ENCODE results near the gene WWOX. TPM values are rescaled to one million over a fixed set of nuclear protein-coding genes. Genes with fewer than 3 reads are reported as not detected.

Gene WWOX
- total RNA-seq, 1 donor from 2014 or later, result 43.2 TPM

DNA sequence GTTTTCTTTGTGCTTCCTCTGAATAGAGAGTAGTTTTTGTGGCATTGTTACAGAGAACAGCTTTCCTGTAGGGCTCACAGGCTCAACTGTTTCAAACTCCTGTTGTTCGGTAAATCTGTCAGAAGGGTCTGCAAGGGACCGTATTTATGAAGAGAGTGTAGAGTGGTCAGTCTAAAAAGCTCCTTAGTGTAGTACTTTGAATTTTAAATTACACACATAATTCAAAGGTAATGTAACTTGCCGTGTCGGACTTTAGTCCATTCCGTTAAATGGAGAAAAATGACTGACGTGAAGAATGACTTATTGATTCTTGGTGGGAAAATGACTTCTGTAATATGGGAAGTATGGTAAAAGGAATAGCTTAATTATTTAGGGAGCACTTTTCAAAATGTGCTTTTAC, 190.9 kb downstream of the WWOX start:
- peaks cover 33% of the 10 kb centered on the region for H3K4me1 Mint-ChIP-seq (ENCODE audit: low read depth)
- H3K9me3 Mint-ChIP-seq (ENCODE audit: low read depth), result no peaks in the 10 kb centered on the region
- peak overlapping the region; percentile 40 for H3K27ac Mint-ChIP-seq
- peak overlapping the region; percentile 25 for H3K4me3 Mint-ChIP-seq (ENCODE audit: low read depth)
- no peak for DNase-seq (ENCODE audit: low spot score, unreplicated experiment)
- no peaks in the 10 kb centered on the region for H3K36me3 Mint-ChIP-seq (ENCODE audit: insufficient read depth)
- no peaks in the 10 kb centered on the region for H3K27me3 Mint-ChIP-seq
- TF ChIP-seq, protein P1, sequence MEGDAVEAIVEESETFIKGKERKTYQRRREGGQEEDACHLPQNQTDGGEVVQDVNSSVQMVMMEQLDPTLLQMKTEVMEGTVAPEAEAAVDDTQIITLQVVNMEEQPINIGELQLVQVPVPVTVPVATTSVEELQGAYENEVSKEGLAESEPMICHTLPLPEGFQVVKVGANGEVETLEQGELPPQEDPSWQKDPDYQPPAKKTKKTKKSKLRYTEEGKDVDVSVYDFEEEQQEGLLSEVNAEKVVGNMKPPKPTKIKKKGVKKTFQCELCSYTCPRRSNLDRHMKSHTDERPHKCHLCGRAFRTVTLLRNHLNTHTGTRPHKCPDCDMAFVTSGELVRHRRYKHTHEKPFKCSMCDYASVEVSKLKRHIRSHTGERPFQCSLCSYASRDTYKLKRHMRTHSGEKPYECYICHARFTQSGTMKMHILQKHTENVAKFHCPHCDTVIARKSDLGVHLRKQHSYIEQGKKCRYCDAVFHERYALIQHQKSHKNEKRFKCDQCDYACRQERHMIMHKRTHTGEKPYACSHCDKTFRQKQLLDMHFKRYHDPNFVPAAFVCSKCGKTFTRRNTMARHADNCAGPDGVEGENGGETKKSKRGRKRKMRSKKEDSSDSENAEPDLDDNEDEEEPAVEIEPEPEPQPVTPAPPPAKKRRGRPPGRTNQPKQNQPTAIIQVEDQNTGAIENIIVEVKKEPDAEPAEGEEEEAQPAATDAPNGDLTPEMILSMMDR (IDR thresholded peaks at IDR 0.05; ENCODE audit: unreplicated experiment), result no peak

DNA sequence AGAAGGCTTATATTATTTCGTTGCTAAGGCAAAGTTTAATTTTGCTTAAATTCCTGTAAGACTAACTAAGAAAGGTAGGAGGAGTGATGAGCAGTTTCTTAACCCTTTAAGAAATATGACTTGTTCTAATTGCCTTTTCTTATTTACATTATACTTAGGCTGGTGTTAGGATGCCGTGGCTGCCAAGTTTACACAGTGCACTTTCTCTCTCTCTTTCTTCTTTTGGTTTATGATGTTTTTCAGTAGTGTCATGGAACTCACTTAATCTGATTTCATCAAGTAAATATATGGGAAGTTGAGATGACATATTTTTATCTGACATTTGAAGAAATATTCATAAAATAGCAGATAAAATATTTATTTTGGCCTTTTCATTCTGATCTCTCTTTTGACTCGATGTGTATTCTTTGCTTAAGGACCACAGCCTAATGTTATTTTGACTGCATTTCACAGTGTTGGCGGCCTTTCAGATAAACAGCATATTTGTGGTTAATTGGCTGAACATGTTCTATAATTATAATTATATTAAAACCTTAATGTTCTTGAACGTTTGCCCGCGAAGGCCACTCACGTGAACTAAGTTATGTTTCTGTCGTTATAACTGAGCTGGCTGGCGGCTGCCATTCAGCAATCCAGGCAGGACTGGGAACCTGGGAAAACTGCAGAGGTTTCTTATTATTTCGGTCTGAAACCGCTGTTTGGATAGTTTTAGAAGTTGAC, 191.6 kb downstream of the WWOX start:
- H3K27ac Mint-ChIP-seq, result no peak overlapping the region
- H3K36me3 Mint-ChIP-seq (ENCODE audit: insufficient read depth), result no peaks in the 10 kb centered on the region
- no peak overlapping the region for H3K4me3 Mint-ChIP-seq (ENCODE audit: low read depth)
- peaks cover 33% of the 10 kb centered on the region for H3K4me1 Mint-ChIP-seq (ENCODE audit: low read depth)
- DNase-seq (ENCODE audit: low spot score, unreplicated experiment), result no peak
- TF ChIP-seq, protein P1 (IDR thresholded peaks at IDR 0.05; ENCODE audit: unreplicated experiment), result no peak
- H3K9me3 Mint-ChIP-seq (ENCODE audit: low read depth), result no peaks in the 10 kb centered on the region
- H3K27me3 Mint-ChIP-seq, result no peaks in the 10 kb centered on the region

DNA sequence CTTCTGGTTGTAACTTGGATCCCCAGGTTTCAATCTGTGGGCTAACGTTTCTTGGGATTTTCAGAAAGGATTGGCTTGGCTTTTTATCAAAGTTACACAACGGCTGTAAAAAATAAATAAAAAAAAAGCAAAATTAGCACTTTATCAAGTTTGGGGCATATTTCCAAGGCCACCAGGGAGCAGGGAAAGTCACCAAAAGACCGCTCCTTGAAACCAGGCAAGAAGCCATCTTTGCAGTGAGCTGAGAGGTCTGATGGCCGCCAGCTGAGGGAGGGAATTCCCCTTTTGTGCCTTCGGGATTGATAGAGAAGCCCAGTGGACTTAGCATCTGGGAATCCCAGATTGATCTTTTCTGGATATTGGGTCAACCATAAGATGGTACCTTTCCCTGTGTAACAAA, 192.2 kb downstream of the WWOX start:
- H3K36me3 Mint-ChIP-seq (ENCODE audit: insufficient read depth), result no peaks in the 10 kb centered on the region
- no peak for DNase-seq (ENCODE audit: low spot score, unreplicated experiment)
- no peak overlapping the region for H3K4me3 Mint-ChIP-seq (ENCODE audit: low read depth)
- no peaks in the 10 kb centered on the region for H3K9me3 Mint-ChIP-seq (ENCODE audit: low read depth)
- peaks cover 33% of the 10 kb centered on the region for H3K4me1 Mint-ChIP-seq (ENCODE audit: low read depth)
- no peak overlapping the region for H3K27ac Mint-ChIP-seq
- no peaks in the 10 kb centered on the region for H3K27me3 Mint-ChIP-seq
- TF ChIP-seq, protein P1 (IDR thresholded peaks at IDR 0.05; ENCODE audit: unreplicated experiment), result no peak

DNA sequence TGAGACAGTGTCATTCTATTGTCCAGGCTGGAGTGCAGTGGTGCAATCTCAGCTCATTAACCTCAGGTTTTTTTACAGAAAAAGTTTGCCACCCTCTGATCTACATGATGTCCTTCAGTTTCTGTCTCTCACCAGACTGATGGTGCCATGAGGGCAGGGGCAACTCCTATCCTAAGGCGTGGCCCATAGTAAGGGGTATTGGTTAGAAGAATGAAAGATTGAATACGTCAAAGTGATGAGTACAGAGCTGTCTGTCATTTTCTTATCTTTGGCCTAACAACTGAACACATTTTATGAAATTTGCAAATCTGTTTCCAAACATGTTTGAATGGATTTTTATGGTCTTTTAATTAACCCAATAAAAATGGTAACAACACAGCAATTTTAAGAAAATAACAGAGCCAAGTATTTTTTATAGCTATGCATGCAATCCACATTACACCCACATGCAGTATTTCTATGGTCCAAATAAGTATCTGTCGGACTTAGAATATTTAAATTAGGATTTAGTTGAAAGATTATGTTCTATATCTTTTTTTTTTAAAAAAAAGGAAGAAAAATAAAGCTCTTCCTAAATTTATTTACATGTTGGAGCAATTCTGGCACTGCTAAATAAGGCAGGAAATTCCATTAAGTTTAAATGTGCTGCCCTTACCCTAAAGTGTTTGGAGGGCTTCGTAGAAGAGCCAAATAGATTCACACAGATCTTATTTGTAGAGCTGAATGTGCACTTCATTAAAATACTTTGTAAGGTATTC, 192.8 kb downstream of the WWOX start:
- no peaks in the 10 kb centered on the region for H3K9me3 Mint-ChIP-seq (ENCODE audit: low read depth)
- no peak overlapping the region for H3K27ac Mint-ChIP-seq
- H3K4me3 Mint-ChIP-seq (ENCODE audit: low read depth), result no peak overlapping the region
- TF ChIP-seq, protein P1 (IDR thresholded peaks at IDR 0.05; ENCODE audit: unreplicated experiment), result no peak
- peaks cover 37% of the 10 kb centered on the region for H3K4me1 Mint-ChIP-seq (ENCODE audit: low read depth)
- H3K27me3 Mint-ChIP-seq, result no peaks in the 10 kb centered on the region
- H3K36me3 Mint-ChIP-seq (ENCODE audit: insufficient read depth), result no peaks in the 10 kb centered on the region
- no peak for DNase-seq (ENCODE audit: low spot score, unreplicated experiment)

DNA sequence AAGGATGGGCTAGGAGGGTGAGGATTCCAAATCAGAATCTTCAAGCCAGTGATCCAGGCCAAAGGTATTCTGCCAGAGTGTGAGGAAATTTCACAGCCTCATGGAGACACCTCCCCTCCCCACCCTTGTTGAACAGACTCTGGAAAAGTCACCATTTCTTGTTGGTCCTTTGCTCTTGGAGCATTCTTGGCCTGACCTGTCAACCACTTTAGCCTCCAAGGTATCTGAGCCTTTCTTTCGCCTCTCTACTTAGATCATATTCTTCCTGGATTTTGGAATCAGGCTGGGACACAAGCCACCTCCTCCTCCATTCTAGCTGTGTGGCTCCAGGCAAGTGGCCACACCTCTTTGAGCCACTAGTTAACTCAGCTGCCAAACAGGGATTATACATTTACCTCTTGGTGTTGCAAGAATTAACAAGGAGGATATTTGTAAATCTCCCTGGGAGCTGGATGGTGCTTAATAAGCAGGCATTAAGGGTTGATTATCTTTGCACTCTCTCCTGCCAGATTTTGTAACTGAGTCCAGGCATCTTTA, 193.5 kb downstream of the WWOX start:
- Mint-ChIP-seq H3K27me3 (no peaks in the 10 kb centered on the region), H3K36me3 (ENCODE audit: insufficient read depth) (no peaks in the 10 kb centered on the region), H3K9me3 (ENCODE audit: low read depth) (peaks cover under 1% of the 10 kb centered on the region), H3K4me3 (ENCODE audit: low read depth) (no peak overlapping the region), H3K27ac (no peak overlapping the region), H3K4me1 (ENCODE audit: low read depth) (peaks cover 39% of the 10 kb centered on the region)
- TF ChIP-seq, protein P1 (IDR thresholded peaks at IDR 0.05; ENCODE audit: unreplicated experiment), result no peak
- DNase-seq (ENCODE audit: low spot score, unreplicated experiment), result no peak
